Activated CD4-positive, alpha-beta T cell treated with anti-CD3 and anti-CD28 coated beads, Interleukin-2, amount 50 U/mL, for 16 hours (primary cell): Measurements from ENCODE around the gene IPO13.

Experiments
- DNase-seq: peaks from one replicate; pipeline ENCODE4 v3.0.0-alpha.2; 2020

IPO13 gene

DNA sequence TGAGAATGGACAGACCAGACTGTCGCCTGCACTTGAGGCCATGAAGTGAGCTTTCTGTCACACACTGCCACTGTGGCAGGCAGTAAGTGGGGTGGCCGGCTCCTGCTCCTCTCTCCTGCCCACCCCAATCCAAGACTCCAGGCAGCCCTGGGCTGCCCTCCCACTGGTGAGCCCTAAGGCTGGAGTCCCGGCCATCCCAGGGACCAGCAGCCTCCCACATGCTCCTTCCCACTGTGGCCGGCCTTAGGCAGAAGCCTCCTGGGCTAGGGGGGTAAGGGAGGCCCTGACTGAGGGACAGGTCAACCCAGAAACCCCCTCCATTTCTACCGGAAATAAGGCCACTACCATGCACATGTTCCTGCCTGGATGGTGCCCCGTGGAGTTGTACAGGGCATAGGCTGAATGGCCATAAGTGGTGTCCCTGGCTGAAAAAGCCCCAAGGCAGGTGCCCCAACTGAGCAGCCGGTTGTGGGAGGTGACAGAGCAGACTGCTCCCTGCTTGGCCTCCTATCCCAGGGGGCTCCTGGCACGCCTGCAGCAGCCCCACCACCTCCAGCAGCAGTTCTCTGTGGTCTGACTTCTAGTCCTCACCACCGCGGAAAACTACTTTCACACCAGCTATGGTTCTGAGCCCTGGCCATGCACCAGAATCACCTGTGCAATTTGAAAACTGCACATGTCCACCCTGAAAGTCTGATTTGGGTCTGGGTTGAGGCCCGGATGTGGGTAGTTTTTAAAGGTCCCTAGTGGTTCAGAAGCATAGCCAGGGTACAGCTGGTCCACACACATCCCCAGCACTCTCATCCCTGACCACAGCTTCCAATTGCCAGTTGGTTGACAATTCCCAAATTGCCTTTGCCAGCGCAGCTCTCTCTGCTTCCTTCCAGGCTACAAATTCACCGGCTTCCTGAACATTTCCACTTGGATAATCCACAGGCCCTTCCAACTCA lies 14.8 kb upstream of the IPO13 start:
- no peak for DNase-seq

DNA sequence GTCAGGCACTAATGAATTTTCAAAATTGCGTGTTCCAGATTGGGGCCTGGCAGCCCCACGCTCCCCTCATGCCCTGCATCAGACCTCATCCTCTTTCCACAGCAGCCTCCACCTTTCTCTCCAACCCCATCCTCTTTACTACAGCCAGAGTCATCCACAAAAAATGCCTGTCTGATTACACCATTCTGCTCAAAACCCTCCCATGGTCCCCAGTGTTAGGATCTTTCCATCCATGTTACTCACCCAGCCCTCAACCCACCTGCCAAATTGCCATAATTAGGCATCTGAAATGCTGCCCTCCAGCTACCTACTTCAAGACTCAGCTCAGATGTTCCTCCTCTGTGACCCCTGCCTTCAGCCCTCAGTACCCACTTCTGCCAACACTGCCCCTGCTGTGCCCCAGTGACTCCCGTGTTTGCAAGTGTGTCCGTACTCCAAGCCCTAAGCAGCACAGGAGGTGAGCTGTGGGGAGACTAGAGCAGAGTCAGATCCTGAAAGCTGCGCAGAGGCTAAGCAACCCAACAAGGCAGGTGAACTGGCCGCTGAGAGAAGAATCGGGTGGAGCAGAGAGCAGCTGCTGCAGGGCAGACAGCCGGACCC lies 13.9 kb upstream of the IPO13 start:
- no peak for DNase-seq

DNA sequence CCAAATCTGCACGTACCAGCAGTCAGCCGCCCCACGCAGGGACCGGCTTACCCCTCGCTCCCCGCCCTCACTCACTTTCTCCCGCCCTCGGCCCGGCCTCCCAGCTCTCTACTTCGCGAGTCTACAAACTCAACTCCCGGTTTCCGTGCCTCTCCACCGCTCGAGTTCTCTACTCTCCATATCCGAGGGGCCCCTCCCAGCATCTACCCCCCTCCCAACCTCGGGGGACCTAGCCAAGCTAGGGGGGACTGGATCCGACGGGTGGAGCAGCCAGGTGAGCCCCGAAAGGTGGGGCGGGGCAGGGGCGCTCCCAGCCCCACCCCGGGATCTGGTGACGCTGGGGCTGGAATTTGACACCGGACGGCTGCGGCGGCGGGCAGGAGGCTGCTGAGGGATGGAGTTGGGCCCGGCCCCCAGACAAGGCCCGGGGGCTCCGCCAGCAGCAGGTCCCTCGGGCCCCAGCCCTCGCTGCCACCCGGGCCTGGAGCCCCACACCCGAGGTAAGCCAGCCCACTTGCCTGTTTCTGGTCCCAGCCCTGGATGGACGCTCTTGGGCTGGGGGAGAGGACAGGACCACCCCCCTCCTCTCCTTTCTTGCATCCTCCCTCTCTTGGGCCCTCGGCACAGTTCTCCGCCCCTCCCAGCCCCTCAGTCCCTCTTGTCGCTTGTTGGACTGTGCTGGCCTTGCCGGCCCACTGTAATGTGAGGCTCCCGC lies 13.2 kb upstream of the IPO13 start, which contains the start of gene ARTN:
TSS of gene ARTN (plus strand) at position 416 of the 715 bp plus-strand sequence. CDS start 1,856 bp downstream, outside the sequence.
- no peak for DNase-seq

DNA sequence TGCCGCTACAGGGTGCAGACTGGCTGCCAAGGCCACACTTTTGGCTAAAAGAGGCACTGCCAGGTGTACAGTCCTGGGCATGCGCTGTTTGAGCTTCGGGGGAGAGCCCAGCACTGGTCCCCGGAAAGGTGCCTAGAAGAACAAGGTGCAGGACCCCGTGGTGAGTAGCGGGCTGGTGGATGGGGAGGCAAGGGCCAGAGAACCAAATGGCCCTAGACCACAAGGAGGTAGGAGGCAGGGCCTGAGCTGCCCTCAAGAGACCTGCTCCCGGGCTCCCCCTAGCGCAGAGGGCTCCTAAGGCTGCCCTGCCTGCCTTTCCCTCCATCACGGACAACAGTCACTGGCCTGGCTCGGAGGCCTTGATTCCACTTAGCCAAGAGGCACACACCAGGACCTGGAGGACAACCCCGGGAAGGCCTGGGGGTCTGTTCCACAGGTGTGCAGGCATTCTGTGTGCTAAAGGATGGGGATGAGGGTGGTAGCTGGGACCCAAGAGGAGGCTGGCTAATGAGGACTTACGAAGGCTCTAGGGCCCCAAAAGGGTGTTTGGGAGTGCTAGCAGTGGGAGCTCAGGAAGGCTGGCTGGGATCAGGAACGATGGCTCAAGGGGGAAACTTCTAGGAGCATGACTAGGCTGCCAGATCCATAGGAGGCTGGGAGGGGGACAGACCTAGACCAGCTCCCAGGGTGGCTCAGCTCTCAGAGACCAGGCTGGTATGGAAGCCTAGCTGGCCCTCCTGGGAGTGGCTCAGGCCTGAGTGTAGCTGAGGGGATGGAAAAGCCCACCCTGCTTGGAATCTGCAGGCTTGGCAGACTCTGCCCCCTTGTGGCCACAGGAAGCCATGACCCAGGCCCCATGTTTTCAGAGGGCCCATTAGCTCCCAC lies 12.4 kb upstream of the IPO13 start:
- DNase-seq, result peak; percentile 58

DNA sequence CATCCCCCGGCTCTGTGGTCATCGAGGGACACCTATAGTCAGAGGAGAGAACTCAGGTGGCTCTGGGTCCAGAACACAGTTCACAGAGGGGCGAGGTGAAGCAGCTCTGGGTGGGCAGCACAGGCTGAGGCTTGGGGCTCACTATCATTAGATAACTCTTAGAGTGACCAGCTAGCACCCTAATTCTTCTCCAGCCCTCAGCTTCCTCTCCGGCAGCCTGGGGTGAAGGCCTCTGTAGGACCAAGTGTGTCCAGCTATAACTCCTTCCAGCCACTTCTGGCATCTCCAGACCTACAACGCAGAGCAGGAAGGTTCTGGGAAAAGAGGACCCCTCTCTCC lies 11.8 kb upstream of the IPO13 start:
- DNase-seq, result no peak

DNA sequence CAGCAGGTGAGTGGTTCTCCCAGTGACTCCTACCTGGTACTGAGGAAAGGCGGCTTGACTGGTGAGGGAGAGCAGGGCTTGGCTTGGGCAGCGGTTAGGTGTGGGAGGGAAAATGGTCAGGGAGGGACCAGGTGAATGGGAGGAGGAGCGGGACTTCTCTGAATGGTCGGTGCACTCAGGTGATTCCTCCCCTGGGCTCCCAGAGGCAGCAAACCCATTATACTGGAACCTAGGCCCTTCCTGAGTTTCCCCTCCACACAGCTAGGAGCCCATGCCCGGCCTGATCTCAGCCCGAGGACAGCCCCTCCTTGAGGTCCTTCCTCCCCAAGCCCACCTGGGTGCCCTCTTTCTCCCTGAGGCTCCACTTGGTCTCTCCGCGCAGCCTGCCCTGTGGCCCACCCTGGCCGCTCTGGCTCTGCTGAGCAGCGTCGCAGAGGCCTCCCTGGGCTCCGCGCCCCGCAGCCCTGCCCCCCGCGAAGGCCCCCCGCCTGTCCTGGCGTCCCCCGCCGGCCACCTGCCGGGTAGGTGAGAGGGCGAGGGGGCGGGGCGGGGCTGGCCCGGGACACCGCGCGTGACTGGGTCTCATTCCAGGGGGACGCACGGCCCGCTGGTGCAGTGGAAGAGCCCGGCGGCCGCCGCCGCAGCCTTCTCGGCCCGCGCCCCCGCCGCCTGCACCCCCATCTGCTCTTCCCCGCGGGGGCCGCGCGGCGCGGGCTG lies 10.9 kb upstream of the IPO13 start:
- DNase-seq, result no peak

DNA sequence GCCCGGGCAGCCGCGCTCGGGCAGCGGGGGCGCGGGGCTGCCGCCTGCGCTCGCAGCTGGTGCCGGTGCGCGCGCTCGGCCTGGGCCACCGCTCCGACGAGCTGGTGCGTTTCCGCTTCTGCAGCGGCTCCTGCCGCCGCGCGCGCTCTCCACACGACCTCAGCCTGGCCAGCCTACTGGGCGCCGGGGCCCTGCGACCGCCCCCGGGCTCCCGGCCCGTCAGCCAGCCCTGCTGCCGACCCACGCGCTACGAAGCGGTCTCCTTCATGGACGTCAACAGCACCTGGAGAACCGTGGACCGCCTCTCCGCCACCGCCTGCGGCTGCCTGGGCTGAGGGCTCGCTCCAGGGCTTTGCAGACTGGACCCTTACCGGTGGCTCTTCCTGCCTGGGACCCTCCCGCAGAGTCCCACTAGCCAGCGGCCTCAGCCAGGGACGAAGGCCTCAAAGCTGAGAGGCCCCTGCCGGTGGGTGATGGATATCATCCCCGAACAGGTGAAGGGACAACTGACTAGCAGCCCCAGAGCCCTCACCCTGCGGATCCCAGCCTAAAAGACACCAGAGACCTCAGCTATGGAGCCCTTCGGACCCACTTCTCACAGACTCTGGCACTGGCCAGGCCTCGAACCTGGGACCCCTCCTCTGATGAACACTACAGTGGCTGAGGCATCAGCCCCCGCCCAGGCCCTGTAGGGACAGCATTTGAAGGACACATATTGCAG lies 10.2 kb upstream of the IPO13 start:
- DNase-seq, result no peak

DNA sequence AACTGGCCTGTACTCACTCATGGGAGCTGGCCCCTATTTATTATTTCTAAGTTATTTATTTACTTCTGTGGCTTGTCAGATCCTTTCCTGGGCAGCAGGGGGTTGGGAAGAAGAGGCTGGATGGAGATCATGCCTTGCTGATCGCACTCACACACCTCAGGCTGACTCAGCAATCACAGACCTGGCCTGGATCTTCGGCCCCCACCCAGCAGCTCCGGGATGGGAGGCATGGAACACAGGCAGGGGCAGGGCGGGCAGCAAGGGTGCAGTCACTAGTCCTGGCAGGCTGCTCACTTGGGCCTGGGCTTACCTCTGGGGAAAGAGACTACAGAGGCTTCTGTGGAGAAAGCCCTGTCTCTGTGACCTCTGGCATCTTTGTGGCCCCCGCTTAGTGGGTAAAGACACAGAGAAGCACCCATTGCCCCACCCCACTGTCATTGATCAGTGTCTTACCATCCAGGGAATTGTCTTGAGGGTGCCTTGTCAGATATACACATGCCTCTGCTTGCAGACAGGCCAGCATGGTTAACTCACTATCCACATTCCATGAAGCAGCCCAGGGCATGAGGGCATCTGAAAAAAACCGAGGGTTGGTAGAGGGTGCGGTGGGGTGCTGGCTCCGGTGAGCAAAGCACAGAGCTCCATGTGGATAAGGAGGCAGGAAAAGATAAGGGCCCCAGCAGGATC lies 9.4 kb upstream of the IPO13 start:
- no peak for DNase-seq

DNA sequence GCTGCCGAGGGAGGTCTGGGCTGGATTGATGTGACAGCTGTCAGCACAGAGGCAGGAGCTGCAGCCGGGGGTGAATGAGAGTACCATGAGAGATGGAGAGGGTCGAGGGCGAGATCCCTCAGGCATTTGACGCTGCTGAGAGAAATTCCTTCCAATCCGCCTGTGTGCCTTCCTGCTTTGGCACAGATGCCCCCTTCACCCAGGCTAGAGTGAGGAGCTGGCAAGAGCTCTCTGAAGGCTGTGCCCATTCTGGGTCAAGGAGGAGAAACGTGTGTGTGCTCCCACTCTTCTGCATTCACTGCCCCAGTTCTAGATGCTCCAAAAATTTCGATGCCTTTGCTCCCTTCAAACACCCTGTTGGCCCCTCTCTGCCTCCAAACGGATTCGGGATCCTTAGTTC lies 8.4 kb upstream of the IPO13 start:
- no peak for DNase-seq

DNA sequence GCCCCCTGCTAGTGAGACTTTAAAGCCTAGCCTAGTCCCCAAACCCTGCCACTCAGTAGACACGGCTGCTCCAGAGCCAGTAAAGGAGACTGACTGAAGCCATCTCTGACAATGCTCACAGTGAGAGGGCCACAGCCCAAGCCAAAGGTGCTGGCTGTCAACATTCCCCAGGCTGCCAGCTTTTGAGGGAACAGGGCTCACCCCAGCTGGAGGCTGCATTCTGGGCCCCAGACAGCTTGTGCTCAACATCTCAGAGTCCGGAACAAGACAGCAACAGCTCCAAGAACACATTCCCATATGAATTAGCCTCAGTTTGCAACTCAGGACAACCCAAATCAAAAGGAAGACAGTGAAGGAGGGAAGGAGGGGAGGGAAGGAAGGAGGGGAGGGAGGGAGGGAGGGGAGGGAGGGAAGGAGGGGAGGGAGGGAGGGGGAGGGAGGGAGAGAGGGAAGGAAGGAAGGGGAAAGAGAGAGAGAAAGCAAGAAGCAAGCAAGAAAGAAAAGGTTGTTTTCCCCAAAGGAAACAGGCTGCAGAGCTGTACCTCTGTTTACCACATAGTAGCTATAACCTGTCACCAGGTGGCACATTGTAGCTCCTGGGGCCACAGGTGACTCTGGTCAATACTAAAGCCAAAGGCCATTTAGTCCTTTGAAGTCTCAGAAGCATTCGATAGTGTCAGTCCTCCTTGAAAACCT lies 7.7 kb upstream of the IPO13 start:
- no peak for DNase-seq

DNA sequence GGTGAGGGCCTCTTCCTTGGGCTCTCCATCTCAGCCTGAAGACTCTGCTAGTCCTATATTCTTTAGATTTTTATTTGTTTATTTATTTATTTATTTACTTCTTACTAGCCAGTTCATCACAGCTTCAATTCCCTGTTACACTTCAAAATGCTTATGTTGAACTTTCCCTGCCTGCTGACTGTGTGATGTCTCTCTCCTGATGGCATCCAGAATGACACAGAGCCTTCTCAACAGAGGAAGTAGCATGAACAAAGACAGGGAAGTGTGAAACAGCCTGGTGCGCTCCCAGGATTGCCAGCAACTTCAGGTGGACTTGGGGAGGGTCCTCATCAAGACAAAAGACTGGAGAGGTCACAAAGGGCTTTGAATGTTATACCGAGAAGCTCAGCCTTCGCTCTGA lies 4.3 kb upstream of the IPO13 start:
- no peak for DNase-seq

DNA sequence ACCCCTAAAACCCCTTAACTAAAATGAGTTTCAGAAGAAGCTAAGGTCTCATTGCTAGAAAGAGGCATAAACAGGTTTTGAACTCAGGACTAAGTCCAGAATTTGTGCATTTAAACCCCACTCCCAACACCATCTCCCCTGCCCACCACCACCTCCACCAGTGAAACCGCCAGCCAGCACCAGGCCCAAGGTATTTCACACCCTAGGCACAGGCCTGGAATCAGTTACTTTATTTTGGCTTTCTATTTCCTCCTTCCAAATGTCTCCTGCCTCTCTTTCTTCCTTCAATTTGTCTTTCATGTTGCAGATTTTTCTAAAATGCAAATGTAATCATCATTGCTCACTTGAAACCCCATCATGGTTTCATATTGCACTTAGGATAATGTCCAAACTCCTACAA lies 1.9 kb upstream of the IPO13 start:
- DNase-seq, result no peak

DNA sequence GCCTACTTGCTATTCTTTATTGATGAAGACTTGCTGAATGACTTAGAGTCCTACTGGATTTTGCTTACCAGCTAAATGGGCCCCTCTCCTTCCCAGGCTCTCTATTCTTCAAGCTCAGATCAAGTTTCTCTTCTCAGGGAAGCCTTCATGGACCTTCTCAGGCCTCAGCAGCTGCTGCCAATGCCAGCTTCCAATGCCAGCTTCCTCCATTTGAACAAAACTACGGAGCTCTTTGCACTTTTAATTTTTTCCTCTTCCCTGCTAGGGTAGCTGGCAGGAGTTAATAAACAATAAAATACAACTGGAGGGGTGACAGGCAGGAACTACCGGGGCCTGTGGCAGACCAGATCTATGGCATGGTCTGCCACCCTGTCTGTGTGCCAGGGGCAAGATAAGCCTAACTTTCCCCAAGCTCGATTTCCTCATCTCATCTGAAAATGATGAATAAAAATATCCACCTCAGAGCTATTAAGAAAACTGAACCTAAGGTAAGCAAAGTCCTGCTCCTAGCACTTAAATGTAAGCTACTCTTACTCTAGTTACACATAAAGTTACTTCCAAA lies 995 bp upstream of the IPO13 start:
- no peak for DNase-seq

DNA sequence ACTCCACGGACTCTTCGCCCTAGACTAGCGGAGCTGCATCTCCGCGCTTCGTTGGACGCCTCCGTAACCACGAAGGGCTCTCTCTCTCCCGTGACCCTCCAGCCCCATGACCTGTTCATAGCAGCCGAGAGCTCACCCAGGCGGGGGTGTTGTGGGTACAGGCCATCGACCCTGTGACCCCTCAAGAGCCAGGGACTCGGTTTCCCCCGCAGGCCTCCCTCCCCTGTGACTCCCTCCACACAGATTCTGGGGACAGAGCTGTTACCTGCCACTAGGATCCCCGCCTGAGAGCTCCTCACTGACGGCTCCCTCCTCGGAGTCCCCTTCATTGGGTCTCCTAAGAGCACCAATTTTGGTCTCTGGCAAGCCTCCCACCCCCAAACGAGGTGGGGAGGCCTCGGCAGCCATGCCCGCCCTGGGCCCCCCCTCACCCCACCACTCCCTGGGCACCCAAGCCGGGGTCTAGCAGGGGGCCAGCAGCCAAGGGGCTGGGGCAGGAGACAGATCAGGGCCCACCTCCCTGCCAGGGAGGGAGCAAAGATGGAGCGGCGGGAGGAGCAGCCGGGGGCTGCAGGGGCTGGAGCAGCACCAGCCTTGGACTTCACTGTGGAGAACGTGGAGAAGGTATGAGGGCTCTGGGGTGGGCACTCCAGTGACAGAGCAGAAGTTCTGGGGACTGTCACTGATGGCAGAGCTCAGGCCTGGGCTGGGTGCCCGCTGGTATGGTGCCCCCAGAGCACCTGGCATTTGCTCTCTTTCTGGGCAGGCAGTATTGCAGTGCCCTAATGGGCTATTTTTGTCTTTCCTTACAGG lies 517 bp downstream of the IPO13 start:
- DNase-seq, result peak; percentile 16

DNA sequence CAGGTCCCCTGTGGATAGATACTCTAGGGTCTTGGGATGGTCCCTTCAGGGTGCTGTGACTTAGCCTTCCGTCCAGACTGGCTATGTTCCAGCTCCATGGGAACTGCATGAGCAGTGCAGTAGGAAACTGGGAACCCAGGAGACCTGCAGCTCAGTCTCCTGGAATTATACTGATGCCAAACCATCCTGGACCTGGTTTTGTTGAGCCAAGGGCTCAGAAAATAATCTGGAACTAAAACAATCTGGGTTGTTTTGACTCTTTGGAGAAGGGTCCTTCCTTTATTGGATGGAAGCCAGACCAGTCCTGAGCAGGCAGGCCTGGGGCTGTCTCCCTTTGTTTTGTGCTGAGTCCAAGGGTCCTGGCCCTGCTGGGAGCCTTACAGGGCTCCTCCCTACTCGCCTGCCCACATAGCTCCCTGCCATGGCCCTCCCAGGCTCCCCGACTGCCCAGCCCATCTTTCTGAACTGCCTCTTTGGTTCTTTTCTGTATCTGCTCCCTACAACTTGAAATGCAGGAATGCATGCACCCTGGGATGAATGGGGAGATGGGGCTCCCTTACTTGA lies 1.2 kb downstream of the IPO13 start:
- DNase-seq, result no peak

DNA sequence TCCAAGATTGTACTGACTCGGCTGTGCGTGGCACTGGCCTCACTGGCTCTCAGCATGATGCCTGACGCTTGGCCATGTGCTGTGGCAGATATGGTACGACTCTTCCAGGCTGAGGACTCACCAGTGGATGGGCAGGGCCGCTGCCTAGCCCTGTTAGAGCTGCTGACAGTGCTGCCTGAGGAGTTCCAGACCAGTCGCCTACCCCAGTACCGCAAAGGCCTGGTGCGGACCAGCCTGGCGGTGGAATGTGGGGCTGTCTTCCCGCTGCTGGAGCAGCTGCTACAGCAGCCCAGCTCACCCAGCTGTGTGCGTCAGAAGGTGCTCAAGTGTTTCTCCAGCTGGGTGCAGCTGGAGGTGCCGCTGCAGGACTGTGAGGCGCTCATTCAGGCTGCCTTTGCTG lies 2.9 kb downstream of the IPO13 start:
- no peak for DNase-seq

DNA sequence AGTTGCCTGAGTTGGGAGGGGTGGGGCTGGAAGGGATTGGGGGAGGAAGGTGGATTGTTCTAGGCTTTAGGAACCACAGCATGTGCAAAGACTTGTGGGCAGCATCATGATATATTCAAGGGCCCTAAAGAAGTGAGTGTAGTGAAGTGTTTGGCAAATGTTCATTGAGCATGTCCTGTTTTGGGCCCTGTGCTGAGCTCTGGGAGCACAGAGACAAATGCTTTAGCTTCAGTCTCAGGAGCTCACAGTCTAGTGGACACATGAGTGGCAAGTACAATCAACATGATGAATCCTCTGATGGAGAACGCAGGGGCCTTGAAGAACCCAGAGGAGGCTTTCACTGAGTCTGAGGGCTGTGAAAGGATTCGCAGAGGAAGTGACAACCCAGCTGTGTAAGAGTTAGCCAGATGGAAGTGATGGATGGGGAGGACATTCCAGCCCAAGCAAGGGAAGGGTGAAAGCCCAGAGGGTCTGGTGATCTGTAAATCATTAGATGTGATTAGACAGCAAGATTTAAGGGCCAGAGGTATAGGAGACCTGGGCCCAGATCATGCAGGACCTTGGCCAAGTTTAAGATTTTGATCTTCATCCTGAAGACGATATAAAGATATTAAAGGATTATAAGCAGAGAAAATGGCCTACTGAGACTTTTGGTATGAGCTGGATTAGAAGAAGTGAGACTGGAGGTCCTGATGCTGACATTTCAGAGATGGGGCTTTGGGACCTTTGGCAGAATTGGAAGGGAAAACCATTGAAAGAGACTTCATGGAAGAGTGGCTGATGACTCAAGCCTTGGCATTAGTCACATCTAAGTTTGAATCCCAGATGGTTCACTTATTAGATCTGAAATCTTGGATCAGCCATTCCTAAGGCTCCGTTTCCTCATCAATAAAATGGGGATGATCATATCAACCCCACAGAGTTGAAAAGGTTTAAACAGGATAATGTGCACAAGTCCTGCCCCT lies 4.6 kb downstream of the IPO13 start:
- no peak for DNase-seq
